Left cardiac atrium (tissue), 4 donors: ENCODE results near the gene ADAMTS17. TPM values are rescaled to one million over a fixed set of nuclear protein-coding genes. Genes with fewer than 3 reads are reported as not detected.
A peak's percentile ranks its signal among the peaks of the same experiment; 100 is the strongest.

ENCODE experiments used
- ATAC-seq, 2 donors: fragments of 200-7000 bp; cut with Tn5 transposase; one replicate each; pipeline ENCODE4 v1.9.1; 2020; ENCODE audit warnings: mild to moderate bottlenecking in 2 of 2, moderate library complexity in 2 of 2
- DNase-seq: peaks from one replicate; pipeline ENCODE4 v3.0.0-alpha.2; 2020
- intact Hi-C, 2 donors: fragments of 100-400 bp; cut with DNase I; formaldehyde crosslinking; loops; one replicate each; pipeline versions ENCODE4 v1.14.1 to v1.15.1; 2022 to 2023
- total RNA-seq, 2 donors: library from RNA; stranded (reverse); fragmentation: NEBNext Ultra II Directional; extraction: Animal tissue kit (Norgen Biotek cat#: 25700); gene quantifications; one replicate each; pipeline ENCODE4 v1.2.1, GENCODE V29; 2021
- donor health status: DM: no; HTN: yes; CAD: no.
- donor health status: DM: no; HTN: yes; CAD: no; lungs with severe emphysema.
- donor health status: DM: yes; HTN: yes; CAD: no.
- donor health status: Dilated cardiomyopathy.

ADAMTS17 gene
- total RNA-seq, 2 donors from 2014 or later = 3.2 to 6.3 TPM

DNA sequence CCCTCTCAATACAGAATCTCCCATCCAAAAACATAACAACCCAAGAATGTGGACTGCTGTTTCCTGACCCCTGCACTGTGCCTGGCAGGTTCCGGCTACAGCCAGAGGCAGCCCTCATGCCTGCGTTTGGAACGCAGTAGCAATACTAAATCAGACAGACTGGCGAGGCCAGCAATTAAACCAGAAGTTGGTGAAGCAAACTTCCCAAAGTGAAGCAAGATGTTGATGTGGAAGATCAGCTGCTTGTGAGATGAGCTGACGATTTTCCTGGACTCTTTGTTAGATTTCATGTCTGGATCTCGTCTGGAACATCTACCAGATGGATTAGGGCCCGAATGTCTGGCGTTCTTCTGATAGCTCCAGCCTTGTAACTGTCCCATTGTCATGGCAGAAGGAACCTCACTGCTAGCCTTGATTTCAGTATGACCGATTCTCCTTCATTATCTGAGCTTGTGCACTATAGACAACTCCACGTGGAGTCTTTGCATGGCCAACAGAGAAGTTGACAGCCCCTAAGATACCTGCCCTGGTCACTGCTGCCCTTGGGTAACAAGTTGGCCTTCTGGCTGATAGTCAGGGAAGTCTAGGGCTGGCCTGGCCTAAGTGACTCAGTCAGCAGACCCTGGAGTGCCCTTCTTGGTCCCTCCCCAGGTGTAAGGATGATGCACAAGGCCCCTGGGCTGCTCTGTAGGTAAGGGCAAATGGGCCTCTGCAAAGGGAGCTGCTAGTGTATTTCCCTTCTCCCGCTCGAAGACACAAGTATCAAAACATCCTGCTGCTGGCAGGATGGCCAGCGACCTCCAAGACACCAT is 126.5 kb downstream of the ADAMTS17 start:
- peak in 1 of 2 donors; percentile 28 for ATAC-seq
- intact Hi-C loops = no loop called here

DNA sequence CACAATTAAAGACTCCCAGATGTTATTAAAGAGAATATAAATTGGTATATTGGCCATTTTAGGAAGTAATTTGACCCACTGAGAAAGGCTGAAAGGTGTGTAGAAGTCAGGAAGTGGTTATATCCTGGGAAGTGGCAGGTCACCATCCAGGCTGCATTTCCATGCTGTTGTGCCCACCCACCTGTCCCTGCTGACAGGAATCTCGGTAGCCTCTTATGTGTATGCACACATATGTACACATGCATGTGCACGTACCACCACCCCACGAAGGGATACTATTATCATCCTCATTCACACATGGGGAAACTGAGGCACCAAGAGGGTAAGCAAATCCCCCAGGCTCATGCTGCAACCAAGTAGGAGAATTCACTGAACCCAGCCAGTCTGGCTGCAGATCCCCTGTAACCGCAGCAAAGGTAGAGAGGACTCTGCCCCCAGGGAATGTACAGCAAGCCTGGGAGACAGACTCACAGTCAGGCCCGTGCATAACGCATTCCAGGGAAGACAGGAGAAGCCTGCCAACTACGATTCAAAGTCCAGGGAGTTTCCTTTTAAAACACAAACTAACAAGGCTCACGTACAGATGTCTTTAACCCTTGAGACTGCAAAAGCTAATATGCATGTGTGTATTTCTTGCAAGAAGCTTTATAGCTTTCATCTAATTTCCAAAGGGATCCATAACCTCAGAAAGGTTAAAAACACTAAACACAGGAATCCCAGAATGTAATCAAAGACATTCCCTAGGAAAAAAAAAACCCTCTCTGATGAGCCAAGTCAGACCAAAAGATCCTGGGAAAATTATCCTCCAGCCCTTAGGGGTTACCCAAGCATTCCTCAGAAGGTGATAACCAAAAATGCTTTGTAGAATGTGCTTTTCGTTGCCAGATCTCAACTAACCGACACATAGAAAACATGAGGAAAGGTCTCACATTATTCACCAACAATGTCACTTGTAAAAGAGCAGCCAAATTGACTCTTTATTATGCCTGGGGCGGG is 129.6 kb downstream of the ADAMTS17 start:
- peak in 1 of 2 donors; percentile 39 for ATAC-seq
- DNase-seq = no peak
- intact Hi-C loops = no loop called here

More for the DNA sequence above, 126.5 kb downstream of the ADAMTS17 start:
- DNase-seq = no peak

DNA sequence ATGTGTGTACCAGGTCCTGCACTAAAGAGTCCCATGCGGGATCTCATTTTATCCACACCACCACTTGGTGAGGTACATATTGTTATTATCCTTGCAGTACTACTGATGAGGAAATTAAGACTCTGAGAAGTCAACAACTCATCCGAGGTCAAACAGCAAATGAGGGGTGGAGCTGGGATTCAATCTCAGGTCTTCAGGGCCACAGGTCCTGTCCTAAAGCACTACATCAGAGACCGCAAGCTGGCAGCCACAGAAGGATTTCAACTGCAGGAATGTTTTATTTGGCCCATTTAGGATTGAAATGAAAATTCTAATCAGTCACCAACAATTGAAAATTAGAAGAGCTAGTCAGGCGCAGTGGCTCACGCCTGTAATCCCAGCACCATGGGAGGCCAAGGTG is 131.4 kb downstream of the ADAMTS17 start:
- no peak for DNase-seq
- no peak for ATAC-seq
- intact Hi-C loops = no loop called here

DNA sequence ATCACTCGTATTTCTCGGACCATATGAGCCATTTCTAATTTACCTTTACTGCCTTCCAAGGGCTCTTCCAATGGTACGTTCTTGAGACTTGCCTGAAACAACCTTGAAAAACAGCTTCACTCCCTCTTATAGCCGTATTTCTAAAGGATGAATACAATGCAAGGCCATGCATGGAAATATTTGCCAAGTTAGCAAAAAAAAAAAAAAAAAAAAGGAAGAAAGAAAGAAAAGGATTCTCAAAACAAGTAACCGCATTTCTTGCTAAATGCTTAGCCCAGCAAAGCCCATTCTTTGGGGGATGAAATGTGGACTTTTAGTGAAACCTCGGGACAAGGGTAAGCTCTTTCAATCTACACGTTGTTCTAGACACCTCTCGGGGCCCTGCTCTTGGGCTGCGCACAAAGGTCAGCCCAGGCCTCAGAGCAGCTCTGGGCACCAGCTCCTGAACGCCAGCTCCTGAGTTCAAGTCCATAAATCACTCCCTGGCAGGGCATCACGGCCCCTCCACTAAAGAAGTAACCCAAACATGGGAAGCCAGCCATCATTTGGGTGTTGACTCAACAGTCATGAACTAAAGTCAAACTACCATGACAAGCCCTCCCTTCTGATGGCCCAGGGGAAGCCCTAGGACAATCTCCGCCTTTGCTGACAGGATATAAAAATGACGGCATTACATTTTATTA is 132.7 kb downstream of the ADAMTS17 start:
- intact Hi-C loops = loop anchor here in 1 of 2 donors (5.0 kb wide), 1 partner anchor 128 kb away; no protein-coding TSS in a partner anchor
- peak in 1 of 2 donors; percentile 31 for ATAC-seq
- DNase-seq = no peak

DNA sequence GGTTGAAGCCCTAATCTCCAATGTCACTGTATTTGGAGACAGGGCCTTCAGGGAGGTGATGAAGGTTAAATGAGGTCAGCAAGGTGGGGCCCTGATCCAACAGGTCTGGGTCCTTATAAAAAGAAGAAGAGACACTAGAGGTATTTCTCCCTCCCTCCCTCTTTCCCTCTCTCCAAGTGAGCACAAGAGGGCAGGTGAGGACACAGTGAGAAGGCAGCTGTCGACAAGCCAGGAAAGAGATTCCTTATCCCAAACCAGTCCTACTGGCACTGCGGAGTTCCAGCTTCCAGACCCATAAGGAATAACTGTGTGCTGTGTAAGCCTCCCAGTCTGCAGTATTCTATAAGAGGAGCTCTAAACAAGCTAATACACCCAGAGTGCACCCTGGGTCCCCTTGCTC is 134.7 kb downstream of the ADAMTS17 start:
- DNase-seq (no peak), ATAC-seq (peak; percentile 76 to 87)
- intact Hi-C loops = loop anchor here in 1 of 2 donors (5.0 kb wide), 1 partner anchor 130 kb away; no protein-coding TSS in a partner anchor

DNA sequence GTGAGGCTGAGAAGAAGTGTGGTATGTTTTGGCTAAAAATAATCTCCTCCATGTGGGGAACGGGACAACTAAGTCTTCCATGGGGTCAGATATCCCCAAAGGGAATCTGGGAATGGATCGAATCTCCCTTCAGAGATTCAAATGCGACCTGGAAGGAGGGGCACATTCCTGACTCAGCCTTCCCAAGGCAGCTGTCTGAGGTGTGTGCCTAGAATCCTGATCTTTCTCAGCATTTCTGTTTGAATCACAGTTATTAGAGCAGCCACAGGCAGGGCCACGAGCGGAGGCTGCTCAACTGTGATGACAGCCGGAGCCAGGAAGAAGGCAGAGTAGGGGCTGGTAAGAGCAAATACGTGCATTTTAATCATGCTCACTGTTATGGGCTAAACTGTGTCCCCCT is 135.1 kb downstream of the ADAMTS17 start:
- no peak for ATAC-seq
- intact Hi-C loops = loop anchor here in 1 of 2 donors (5.0 kb wide), 1 partner anchor 131 kb away; no protein-coding TSS in a partner anchor

DNA sequence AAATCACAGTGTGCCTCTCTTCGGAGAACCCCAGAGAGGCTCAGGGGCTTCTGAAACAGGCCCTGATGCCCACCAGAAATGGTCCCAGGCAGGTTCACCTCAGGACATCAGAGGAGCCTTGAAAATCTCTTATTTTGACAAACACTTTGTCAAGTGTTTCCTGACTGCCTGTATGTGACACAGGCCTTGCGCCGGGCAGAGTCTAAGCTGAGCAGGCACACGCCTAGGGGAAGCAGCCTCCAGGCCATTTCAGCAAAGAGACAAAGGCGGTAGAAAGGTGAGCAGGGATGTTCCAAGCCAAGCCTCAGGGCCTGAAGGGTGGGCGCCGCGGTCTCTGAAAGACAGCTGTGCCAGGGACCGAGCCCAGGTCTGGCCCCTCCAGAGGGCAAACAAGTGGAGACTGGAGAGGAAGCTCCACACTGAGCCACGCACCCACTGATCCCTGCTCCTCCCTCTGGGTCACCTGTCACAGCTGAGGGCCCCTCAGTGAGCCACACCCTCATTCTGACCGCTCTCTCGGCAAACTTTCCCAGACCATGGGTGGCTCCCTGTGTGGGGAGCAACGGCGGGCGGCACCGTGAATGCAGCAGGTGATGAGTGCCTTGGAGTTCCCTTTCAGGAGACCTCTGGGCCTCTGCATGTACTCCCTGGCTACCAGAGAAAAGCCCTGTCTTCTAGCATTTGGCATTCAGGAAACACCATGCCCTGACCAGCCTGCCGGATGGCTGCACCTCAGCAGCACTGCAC is 136.1 kb downstream of the ADAMTS17 start:
- intact Hi-C loops = loop anchor here in 1 of 2 donors (5.0 kb wide), 1 partner anchor 132 kb away; no protein-coding TSS in a partner anchor
- ATAC-seq = no peak
- no peak for DNase-seq

More for the DNA sequence above, 135.1 kb downstream of the ADAMTS17 start:
- no peak for DNase-seq

DNA sequence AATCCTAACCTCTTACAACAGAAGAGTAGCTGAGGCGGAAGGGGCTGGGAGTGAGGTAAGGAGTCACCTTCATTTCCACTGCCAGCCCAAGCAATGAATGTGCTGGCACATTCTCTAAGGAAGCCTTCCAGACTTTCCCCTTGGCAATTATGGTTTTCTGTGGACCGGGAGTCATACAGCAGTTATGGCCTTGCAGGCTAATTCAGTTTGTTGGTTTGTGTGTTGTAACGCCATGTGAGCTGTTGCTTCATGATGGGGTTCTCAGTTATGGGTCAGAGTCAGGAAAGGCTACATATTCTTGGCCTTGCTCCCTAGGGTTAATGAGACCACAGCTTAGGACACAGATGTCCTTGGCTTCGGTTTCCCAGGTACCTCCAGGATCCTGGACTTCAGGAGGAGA is 137.0 kb downstream of the ADAMTS17 start:
- intact Hi-C loops = loop anchor here in 1 of 2 donors (5.0 kb wide), 1 partner anchor 133 kb away; no protein-coding TSS in a partner anchor
- DNase-seq = no peak

DNA sequence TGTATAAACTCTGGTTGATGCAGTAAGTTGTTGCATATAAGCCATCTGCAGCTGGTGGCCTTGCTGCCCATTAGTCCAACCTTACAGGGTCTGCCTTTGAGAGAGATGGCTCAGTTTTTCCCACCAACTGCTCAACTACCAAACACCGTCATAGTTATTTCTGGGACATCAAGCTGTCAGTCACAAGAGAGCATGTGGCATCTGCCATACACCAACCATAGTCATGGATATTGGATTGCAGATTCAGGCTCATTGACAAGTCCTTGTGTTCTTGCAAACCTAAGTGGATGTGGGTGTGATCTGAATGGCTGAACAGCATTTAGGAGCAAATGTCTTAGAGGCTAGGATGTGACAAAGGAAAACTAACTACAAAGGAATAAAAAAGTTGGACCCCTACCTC is 137.6 kb downstream of the ADAMTS17 start:
- ATAC-seq = no peak
- intact Hi-C loops = no loop called here

More for the DNA sequence above, 137.0 kb downstream of the ADAMTS17 start:
- no peak for ATAC-seq

DNA sequence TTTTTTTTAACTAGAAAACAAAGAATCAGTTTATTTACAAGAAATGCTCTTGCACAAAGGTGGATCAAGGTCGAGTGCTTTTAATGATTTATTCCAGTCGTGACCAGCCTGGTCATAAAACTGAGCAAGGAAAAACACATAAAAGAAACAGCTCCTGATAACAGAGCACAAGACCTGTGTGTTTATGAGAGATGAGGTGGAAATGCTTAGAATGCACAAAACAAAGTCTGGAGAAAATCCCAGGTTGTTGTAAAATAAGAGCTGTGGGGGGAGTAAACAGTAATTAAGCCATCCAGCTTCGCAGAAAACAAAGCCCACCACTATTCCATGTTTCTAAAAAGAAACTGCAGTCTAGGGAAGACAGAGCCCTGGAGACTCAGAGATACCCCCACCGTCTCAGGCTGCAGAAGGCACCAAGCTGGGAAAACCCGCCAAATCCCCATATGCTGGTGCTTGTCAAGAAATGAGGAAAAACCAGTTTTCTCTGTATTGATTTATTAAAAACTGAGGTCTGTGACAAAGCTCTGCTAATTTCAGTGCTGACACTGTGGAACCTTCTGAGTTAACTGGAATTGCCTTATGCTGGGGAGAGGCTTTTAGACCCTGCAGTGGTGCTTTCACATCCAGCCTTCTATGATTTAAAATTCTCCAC is 139.3 kb downstream of the ADAMTS17 start:
- DNase-seq (no peak), ATAC-seq (no peak)
- intact Hi-C loops = no loop called here

More for the DNA sequence above, 137.6 kb downstream of the ADAMTS17 start:
- no peak for DNase-seq

DNA sequence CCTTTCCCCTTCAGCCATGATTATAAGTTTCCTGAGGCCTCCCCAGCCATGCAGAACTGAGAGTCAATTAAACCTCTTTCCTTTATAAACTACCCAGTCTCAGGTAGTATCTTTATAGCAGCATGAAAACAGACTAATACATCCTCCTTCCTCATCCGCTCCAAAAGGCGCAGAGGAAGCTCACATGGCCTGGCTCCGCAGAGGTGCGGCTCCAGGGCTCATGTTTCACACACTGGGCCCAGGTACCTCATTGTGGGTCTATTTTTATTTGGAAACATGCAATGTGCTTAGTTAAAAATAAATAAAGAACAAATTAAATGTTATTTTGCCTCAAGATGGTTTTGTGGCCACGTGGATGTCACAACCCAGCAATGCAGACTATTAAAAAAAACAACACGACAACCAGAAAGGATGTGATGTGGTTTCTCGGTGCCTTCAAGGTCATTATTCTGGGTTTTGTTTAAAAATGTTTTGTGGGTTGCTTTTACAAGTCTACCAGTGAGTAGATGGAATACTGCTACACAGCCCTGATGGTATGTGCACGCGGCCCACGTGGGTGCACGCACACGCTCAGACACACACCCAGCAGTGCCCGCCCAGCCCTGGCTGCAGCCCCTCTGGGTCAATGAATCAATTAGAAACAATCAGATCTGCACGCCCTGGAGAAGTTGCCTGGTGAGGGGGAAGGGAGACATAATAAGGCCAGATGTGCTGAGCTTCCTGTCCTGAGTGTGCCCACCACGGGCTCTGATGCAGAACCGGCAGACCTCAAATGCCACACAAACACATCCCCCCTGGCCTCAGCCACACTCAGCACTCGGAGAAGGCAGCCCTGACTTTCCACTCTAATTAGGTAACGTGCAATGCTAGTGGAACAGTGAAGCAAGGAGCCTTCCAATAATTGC is 140.1 kb downstream of the ADAMTS17 start:
- DNase-seq (no peak), ATAC-seq (no peak)
- intact Hi-C loops = no loop called here

DNA sequence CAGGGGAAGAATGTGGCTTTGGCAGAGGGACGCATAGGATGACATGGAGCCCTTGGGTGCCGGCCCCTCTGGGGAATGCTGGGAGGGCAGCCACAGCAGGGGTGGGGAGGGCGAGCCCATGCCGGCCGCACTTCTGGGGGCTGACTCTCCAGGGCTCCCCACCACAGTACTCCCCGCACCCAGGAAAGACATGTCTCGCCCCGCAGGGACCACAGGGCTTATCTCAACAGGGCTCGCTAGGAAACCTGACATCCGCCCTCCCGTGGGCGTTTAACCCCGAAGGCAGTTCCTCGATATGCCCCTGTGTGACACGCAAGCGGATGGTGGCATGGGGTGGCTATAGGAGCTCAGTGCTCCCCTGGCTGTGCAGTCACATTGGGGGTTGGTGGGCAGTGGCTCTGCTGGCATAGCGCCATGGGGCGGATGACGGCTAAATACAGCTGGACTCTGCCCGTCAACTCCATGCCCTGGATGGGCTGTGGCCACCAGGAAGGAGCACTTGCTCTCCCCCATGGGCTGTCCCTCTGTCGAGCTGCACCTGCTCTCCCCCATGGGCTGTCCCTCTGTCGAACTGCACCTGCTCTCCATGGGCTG is 141.4 kb downstream of the ADAMTS17 start:
- ATAC-seq (peak; percentile 12 to 22), DNase-seq (no peak)
- intact Hi-C loops = no loop called here

DNA sequence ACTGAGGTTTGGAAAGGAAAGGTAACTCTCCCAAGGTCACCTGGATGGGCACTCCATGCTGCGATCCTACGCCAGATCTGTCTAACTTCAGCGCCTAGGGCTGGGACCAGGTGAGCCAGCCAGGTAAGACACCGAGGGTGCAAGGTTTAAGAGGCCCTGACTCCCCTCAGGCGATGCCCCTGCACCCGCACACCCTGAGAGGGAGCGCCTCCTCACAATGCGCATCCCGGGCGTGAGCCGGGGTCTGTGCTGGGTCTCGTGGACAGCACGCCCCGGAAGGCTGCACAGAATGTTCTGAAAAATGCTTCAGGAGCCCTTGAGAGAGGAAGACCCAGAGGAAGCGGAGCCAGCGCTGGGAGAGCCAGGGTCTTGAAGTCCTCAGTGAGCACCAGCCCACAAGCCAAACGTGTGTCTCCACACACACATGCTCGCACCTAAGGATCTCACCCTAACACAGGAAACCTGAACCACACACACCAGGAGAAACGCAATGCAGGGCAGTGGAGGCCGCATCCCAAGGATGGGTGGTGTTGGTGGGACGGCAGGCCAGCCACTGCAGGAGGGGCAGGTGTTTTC is 142.0 kb downstream of the ADAMTS17 start:
- no peak for DNase-seq
- ATAC-seq = no peak
- intact Hi-C loops = no loop called here

DNA sequence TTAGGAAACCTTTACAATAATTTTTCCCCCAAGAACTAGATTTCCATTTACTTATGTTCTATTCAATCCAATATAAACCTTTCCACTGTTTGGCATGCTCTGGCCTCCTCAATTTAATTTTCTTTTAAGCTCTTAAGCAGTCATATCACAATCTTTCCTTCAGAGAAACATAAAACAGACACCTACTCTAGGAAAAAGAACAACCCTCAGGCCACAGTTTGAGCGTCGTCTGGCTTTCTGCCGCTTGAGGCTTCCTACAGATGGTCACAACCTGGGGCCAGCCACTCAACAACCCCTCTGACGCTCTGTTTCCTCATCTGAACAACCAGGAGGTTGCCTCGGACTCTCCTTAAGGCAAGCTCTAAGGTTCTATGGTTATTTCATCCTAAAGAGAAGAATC is 143.3 kb downstream of the ADAMTS17 start:
- DNase-seq = no peak
- no peak for ATAC-seq
- intact Hi-C loops = no loop called here

DNA sequence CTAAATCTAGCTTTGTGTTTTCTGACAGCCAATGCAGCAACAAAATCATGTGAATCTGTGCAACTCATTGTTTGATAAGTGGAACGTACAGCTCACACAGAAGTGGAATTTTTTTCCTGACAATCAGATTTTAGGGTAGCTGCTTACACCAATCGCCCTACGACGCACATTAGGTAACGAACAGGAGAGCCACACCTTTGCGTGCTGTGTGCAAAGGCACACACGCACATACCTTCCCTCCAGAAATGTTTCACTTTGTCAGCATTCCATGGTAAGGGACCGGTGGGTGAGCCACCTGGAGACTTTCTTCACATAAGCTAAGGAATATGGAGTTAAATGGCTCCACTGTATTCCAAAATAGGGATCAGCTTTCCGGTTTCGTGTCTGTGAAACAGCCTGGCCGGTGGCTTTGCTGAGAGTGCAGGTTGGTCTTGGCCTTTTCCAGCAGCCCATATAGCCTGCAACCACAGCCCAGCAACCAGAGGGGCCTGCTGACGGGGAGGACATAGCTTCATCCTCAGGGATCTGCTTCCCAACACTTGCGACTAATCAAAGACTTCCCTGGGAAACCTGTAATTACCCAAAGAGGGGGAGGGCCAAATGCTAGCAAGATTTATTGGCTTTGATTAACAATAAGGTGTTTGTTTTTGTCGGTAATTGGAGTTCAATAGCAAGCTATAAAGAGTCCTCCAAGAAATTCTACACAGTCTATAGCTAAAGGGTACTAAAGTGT is 145.3 kb downstream of the ADAMTS17 start:
- intact Hi-C loops = no loop called here
- DNase-seq = no peak
- ATAC-seq = no peak
